AG09309 (cell line): Measurements from ENCODE around the gene HTATSF1.

ENCODE experiments used
- DNase-seq: peaks from one replicate; pipeline ENCODE4 v3.0.0-alpha.2; 2010; ENCODE audit warnings: low read depth
- H3K4me3 ChIP-seq: 2 replicates; pipeline ENCODE4 v1.5.1; 2011; ENCODE audit warnings: mild to moderate bottlenecking, low read depth, low read length, moderate library complexity; ENCODE audit not compliant: control insufficient read depth
- TF ChIP-seq, protein P1 (sequence below): IDR thresholded peaks from 2 replicates; pipeline ENCODE4 v1.5.1; 2011; ENCODE audit warnings: mild to moderate bottlenecking, low read depth, low read length, inconsistent platforms; ENCODE audit not compliant: insufficient read depth, control insufficient read depth; ENCODE audit errors: missing control alignments

Gene HTATSF1

DNA sequence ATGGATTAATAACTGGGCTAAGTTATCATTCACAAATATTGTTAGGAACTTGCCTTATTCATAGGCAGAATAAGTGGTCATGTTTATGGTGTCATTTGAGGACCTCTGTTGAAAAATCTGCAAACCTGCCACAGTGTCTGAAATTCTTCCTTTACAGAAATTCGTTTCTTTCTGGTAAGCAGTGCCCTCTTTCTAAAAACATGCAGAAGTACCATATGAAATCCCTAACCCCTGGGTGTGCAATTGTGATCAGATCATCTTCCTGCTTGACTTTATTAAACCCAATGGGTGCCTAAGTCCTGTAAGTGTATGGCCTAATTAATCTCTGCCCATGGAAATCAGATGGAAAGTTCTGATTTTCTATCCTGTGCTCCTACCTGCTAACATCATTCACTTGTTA, 4.4 kb upstream of the HTATSF1 start:
- no peak for DNase-seq
- H3K4me3 ChIP-seq: no peak overlapping the region
- TF ChIP-seq, protein P1, sequence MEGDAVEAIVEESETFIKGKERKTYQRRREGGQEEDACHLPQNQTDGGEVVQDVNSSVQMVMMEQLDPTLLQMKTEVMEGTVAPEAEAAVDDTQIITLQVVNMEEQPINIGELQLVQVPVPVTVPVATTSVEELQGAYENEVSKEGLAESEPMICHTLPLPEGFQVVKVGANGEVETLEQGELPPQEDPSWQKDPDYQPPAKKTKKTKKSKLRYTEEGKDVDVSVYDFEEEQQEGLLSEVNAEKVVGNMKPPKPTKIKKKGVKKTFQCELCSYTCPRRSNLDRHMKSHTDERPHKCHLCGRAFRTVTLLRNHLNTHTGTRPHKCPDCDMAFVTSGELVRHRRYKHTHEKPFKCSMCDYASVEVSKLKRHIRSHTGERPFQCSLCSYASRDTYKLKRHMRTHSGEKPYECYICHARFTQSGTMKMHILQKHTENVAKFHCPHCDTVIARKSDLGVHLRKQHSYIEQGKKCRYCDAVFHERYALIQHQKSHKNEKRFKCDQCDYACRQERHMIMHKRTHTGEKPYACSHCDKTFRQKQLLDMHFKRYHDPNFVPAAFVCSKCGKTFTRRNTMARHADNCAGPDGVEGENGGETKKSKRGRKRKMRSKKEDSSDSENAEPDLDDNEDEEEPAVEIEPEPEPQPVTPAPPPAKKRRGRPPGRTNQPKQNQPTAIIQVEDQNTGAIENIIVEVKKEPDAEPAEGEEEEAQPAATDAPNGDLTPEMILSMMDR: no peak

DNA sequence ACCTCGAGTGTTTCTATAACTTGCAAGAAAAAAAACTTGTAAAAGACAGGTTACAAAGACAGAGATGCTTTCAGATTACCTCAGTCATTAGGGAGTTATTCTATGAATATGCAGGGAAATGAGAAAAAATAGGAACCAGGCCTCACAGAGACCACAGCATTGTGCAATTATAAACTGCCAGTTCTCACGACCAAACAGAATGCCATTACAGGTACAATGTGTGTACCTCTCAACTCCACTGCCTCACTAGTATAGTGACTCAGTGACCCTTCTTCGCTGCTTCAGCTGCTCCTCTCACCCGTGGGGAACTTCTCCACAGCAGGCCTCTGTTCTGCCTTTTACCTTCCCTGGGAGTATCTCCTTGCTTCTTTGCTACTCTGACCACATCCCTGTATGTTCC, 2.3 kb upstream of the HTATSF1 start:
- H3K4me3 ChIP-seq: no peak overlapping the region
- TF ChIP-seq, protein P1: no peak
- DNase-seq: no peak

DNA sequence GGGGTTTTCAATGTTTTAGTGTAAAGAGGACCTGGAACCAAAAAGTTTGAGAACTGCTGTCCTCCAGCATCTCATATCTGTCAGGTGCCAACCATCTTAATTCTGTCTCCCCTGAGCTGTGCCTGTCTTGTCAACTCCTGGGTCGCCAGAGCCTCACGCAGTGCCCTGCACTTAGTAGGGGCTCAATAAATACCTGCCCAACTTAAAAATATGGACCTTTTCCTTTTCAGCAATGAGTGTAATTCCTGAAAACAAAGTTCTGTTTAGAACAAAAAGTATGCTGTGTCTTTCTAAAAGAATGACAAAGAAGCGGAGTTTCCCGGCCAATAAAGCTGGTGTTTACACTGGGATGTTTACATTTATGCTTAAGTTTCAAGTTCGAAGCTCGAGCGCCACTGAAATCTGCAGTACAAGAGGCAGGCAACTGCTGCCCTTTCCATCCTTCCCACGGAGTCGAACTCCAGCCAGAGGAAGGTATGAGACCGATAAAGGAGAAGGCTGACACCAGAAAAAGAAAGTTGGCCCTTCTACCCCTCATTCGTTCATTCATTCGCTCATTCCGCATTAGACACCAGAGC, 1.1 kb upstream of the HTATSF1 start:
- peak overlapping the region; percentile 49 for H3K4me3 ChIP-seq
- no peak for DNase-seq
- TF ChIP-seq, protein P1: no peak

DNA sequence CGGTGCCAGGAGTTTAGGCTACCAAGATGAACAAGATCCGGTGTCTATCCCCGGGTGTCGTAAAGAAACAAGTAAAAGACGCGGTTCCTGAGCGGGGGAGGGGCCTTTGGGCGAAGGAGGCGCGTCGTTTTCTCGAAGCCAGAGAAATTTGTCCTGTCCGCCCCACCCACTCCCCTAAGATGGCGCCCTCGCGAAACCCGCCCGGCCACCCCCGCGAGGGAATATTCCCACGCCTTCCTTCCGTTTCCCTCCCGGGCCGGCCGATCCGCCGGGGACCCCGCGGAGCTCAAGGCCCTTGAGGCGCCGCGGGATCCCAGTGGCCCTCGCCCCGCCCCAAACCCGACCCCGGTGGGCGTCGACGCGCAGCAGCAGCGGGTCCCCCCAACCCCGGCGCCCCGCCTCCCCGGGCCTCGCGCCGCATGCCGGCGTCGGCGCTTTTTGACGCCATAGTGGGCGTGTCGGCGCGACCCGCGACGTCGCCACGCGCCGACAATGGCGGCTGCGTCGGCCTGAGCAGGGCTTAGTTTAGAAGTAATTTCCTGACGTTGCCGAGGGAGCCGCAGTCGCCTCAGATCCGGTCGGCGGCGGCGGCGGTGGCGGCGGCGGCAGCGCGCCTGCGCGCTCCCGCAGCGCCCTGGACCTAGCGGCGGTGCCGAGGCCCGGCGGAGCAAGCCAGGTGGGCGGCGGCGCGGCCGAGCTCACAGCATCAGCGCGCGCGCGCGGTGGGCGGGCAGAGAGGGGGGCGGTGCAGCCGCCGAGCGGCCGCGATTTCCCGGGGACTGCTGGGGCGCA, 432 bp upstream of the HTATSF1 start:
- H3K4me3 ChIP-seq: peak overlapping the region; percentile 53
- TF ChIP-seq, protein P1: no peak
- DNase-seq: peak; percentile 35

DNA sequence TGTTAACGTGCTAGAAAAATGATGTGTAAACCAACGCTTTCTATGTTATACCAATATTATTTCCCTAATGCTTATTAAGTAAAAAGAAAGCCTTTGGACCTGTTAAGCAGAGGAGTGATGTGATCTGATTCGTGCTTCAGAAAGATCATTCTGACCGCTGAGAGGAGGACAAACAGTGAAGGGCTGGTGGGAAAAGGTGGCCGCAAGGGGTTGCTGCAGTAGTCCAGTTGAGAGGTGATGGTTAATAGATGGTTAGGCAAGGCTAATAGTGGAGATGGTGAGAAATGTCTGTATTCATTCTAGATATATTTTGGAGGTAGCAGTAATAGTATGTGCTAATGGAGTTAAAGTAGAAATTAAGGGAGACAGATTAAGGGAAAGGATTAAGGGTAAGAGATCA, 21.7 kb downstream of the HTATSF1 start:
- TF ChIP-seq, protein P1: no peak
- no peak for DNase-seq
- no peak overlapping the region for H3K4me3 ChIP-seq

DNA sequence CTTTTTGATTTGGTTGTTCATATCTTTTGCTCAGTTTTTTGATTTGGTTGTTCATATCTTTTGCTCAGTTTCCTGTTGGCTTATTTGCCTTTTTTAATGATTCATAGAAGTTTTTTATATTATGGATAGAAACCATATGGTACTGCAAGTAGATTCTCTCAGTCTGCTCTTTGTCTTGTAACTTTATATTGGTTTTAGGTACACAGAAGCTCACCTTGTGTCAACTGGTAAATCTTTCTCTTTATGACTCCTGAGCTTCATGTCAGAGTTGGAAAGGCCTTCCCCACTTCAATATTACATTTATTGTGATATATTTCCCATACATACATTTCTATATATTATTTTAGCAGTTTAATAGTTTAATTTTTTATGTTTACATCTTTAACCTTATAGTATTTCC, 26.4 kb downstream of the HTATSF1 start:
- no peak overlapping the region for H3K4me3 ChIP-seq
- TF ChIP-seq, protein P1: no peak
- no peak for DNase-seq
